Transverse colon (tissue), 4 donors: ENCODE measurements around the gene BRIP1. TPM values are rescaled to one million over a fixed set of nuclear protein-coding genes. Genes with fewer than 3 reads are reported as not detected.

Experiments used
- DNase-seq: peaks from one replicate; pipeline ENCODE4 v3.0.0-alpha.2; 2019
- H3K27ac ChIP-seq, 4 donors: fragments of 200-600 bp; sonication (generic); 2 replicates each; pipeline ENCODE4 v1.5.1; 2016 to 2018; ENCODE audit warnings: inconsistent platforms in 4 of 4
- H3K27me3 ChIP-seq: fragments of 200-600 bp; sonication (generic); 2 replicates; pipeline ENCODE4 v1.5.1; 2017; ENCODE audit warnings: inconsistent platforms
- H3K36me3 ChIP-seq, 4 donors: fragments of 200-600 bp; sonication (generic); 2 replicates each; pipeline ENCODE4 v1.5.1; 2017 to 2019; ENCODE audit warnings: inconsistent platforms in 4 of 4
- H3K4me1 ChIP-seq, 4 donors: fragments of 200-600 bp; sonication (generic); 2 replicates each; pipeline ENCODE4 v1.5.1; 2017 to 2020; ENCODE audit warnings: inconsistent platforms in 4 of 4
- H3K4me3 ChIP-seq, 4 donors: fragments of 200-600 bp; sonication (generic); 1 replicate in 1 of 4; 2 replicates in 3 of 4; pipeline versions ENCODE4 v1.5.1 to v1.6.1; 2017 to 2019; ENCODE audit warnings: inconsistent platforms in 4 of 4
- H3K9me3 ChIP-seq, 2 donors: fragments of 200-600 bp; sonication (generic); 2 replicates each; pipeline ENCODE4 v1.5.1; 2017 to 2019; ENCODE audit warnings: inconsistent platforms in 2 of 2
- CTCF ChIP-seq, 5 experiments: fragments of 200-600 bp in 3 of 5; fragments of 450-650 bp in 2 of 5; sonication (generic) in 3 of 5; IDR thresholded peaks; 1 replicate in 2 of 5; 2 replicates in 3 of 5; pipeline ENCODE4 v1.5.1; 2016 to 2017; ENCODE audit warnings: antibody characterized with exemption in 5 of 5, inconsistent platforms in 3 of 5, mild to moderate bottlenecking in 2 of 5, moderate library complexity in 1 of 5
- EP300 ChIP-seq: sonication (generic); formaldehyde crosslinking; IDR thresholded peaks from one replicate; pipeline ENCODE4 v1.6.1; 2017; ENCODE audit warnings: antibody characterized with exemption, low read depth
- POLR2A ChIP-seq: fragments of 450-650 bp; IDR thresholded peaks from one replicate; pipeline ENCODE4 v1.6.1; 2016; ENCODE audit warnings: antibody characterized with exemption, mild to moderate bottlenecking, moderate library complexity
- POLR2AphosphoS5 ChIP-seq, 3 donors: sonication (generic); formaldehyde crosslinking; IDR thresholded peaks; one replicate each; pipeline ENCODE4 v1.6.1; 2016; ENCODE audit warnings: antibody characterized with exemption in 3 of 3
- WGBS, 2 donors: methylation state at CpG; one replicate each; pipeline ENCODE4 v1.1.5; 2018; ENCODE audit warnings: low coverage in 1 of 2; 5-methylcytosine and 5-hydroxymethylcytosine counted together
- in situ Hi-C, 4 donors: fragments of 200-750 bp; cut with MboI; loops; one replicate each; pipeline versions ENCODE4 v1.15.0 to v1.15.1; 2017; ENCODE audit warnings: low sequenced_read_pairs in 3 of 4, low pct_ligation_motif_present in 1 of 4, low pct_unique_long_range_greater_than_20kb in 1 of 4
- intact Hi-C: fragments of 100-400 bp; cut with DNase I; formaldehyde crosslinking; loops from one replicate; pipeline ENCODE4 v1.15.1; 2023; ENCODE audit warnings: low total_unique reads
- total RNA-seq, 4 donors: library from RNA; depleted of rRNA; stranded (reverse); fragments of >200 nt; gene quantifications; one replicate each; pipeline ENCODE4 v1.1.0, GENCODE V29; 2016

The BRIP1 gene
- total RNA-seq, 4 donors from 2014 or later: 0.80 to 1.9 (median 1.2) TPM

GRCh38 chr17:61817452-61817851 is 45.9 kb downstream of the BRIP1 start:
- 97 to 99% methylated on average over 3 of the region's 3 CpGs for WGBS, 2 donors
- no peaks in the 10 kb centered on the region for H3K4me1 ChIP-seq
- no peak overlapping the region for H3K27ac ChIP-seq
- no peaks in the 10 kb centered on the region for H3K27me3 ChIP-seq
- in situ Hi-C loops (no loop called here), intact Hi-C loops (no loop called here)
- H3K4me3 ChIP-seq: no peak overlapping the region
- no peaks in the 10 kb centered on the region for H3K36me3 ChIP-seq
- no peak for DNase-seq
- no peaks in the 10 kb centered on the region for H3K9me3 ChIP-seq
- no peak for TF ChIP-seq POLR2AphosphoS5 (IDR thresholded peaks at IDR 0.05)
- TF ChIP-seq EP300: no peak
- no peak for TF ChIP-seq CTCF (IDR thresholded peaks at IDR 0.05)
- no peak for TF ChIP-seq POLR2A

- no peaks in the 10 kb centered on the region for H3K9me3 ChIP-seq
- no peaks in the 10 kb centered on the region for H3K36me3 ChIP-seq
- WGBS, 2 donors: 56 to 63% methylated on average over 4 of the region's 4 CpGs
- no peaks in the 10 kb centered on the region for H3K4me1 ChIP-seq
- H3K4me3 ChIP-seq: no peak overlapping the region
- H3K27ac ChIP-seq: no peak overlapping the region
- TF ChIP-seq POLR2A: no peak
- TF ChIP-seq POLR2AphosphoS5 (IDR thresholded peaks at IDR 0.05): no peak
- no peak for TF ChIP-seq EP300
- no peak for TF ChIP-seq CTCF (IDR thresholded peaks at IDR 0.05)
- DNase-seq: no peak
- in situ Hi-C loops (no loop called here), intact Hi-C loops (no loop called here)
- H3K27me3 ChIP-seq: no peaks in the 10 kb centered on the region
Measured at GRCh38 chr17:61816538-61816937, 46.8 kb downstream of the BRIP1 start.

- no peaks in the 10 kb centered on the region for H3K4me1 ChIP-seq
- DNase-seq: no peak
- H3K27ac ChIP-seq: no peak overlapping the region
- TF ChIP-seq POLR2A: no peak
- TF ChIP-seq POLR2AphosphoS5 (IDR thresholded peaks at IDR 0.05): no peak
- TF ChIP-seq CTCF (IDR thresholded peaks at IDR 0.05): no peak
- TF ChIP-seq EP300: no peak
- H3K36me3 ChIP-seq: no peaks in the 10 kb centered on the region
- H3K27me3 ChIP-seq: no peaks in the 10 kb centered on the region
- WGBS, 2 donors: 41 to 57% methylated on average over 3 to 5 of the region's 5 CpGs
- no peaks in the 10 kb centered on the region for H3K9me3 ChIP-seq
- intact Hi-C loops: no loop called here
- in situ Hi-C loops: no loop called here
- H3K4me3 ChIP-seq: no peak overlapping the region
Measured at GRCh38 chr17:61815863-61816503, 47.3 kb downstream of the BRIP1 start.

- in situ Hi-C loops (no loop called here), intact Hi-C loops (no loop called here)
- H3K36me3 ChIP-seq: no peaks in the 10 kb centered on the region
- no peaks in the 10 kb centered on the region for H3K27me3 ChIP-seq
- TF ChIP-seq EP300: no peak
- no peak for TF ChIP-seq POLR2A
- TF ChIP-seq POLR2AphosphoS5 (IDR thresholded peaks at IDR 0.05): no peak
- no peak for TF ChIP-seq CTCF (IDR thresholded peaks at IDR 0.05)
- no peaks in the 10 kb centered on the region for H3K4me1 ChIP-seq
- no peaks in the 10 kb centered on the region for H3K9me3 ChIP-seq
- DNase-seq: no peak
- no peak overlapping the region for H3K4me3 ChIP-seq
- H3K27ac ChIP-seq: no peak overlapping the region
- 90 to 93% methylated on average over 1 of the region's 1 CpG for WGBS, 2 donors
Measured at GRCh38 chr17:61814485-61814884, 48.8 kb downstream of the BRIP1 start.
